ENCODE results near the gene CYP26A1.

Gene CYP26A1

GRCh38 chr10:93073539-93074146, at the start of gene CYP26A1:
Gene CYP26A1 (plus strand): TSS chr10:93073893. CDS start chr10:93073935, 42 bp downstream.
- no peak for ATAC-seq

DNA sequence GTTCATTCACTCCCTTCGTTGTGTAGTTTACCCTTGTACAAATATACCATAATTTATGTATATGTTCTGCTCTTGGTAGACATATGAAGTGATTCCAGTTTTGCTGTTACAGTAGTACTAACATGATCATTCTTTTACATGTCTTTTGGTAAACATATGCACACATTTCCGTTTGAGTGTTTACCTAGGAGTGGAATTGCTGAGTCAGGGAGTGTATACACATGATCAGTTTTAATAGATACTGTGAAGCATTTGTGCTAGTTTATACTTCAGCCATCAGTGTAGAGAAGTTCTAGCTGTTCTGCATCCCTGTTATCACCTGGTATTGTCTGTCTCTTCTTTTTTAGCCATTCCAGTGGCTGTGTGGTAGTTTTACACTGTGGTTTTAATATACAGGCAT, 47.6 kb upstream of the CYP26A1 start:
- no peak for ATAC-seq

GRCh38 chr10:93027508-93027907, 46.2 kb upstream of the CYP26A1 start:
- ATAC-seq = no peak

- no peak for ATAC-seq
Observed at GRCh38 chr10:93028883-93029282, 44.8 kb upstream of the CYP26A1 start.

DNA sequence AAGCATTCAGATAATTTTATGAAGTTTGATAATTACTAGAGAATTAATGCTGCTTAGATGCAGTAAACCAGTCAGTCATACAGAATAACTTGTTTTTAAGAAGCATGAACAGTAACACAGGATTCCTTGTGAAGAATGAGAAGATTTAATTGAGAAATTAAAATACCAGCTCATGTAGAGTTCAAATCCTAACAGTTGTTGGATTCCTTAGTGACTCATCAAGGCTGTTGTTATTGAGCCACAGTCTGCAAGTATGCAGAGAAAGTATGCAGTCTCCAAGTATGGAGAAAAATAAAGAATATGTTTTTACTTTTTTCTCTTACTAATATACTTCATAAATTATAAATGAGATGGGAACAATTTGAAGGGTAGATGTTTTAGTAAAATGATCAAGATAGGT, 43.3 kb upstream of the CYP26A1 start:
- ATAC-seq = no peak

DNA sequence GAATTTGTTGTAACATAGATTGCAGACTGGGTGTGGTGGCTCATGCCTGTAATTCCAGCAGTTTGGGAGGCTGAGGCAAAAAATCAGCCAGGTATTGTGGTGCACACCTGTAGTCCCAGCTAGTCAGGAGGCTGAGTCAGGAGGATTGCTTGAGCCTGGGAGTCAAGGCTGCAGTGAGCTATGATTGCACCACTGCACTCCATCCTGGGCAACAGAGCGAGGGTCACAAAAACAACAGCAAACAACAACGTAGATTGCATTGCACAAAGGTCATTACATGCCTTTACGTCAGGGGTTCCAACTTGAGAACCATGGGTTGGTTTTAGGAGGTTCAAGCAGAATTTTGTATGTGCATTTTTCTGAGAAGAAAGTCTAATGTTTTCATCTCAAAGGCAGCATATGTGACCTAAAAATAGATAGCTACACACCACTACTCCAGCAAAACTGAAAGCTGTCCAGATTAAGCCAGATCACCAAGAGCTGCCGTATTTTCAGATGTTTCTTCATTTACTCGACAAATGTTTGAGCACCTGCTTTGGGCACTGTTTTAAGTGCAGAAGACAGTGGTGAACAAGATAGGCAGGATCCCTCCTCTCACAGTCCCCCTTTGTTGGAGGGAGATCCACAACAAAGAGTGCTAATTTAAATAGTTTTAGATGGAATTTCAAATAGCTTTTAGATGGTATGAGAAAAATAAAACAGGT, 41.4 kb upstream of the CYP26A1 start:
- no peak for ATAC-seq

- ATAC-seq = no peak
Observed at GRCh38 chr10:93032809-93033137, 40.9 kb upstream of the CYP26A1 start.

DNA sequence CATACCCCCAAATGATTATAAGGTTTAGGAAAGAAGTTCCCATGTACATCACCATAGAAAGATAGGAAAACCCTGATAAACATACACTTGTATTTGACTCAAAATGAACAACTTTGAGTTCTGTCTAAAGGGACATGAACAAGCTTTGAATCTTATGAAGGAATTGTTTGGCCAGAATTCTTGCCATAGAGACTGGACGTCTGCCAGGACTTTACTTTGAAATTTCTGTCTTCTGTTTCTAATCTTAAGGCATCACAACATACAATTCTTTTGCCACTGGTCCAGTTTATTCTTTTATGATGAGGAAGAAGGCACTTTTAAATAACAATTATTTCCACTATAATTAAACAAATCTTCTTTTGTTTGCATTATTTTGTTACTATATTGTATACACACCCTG, 39.3 kb upstream of the CYP26A1 start:
- ATAC-seq = no peak

DNA sequence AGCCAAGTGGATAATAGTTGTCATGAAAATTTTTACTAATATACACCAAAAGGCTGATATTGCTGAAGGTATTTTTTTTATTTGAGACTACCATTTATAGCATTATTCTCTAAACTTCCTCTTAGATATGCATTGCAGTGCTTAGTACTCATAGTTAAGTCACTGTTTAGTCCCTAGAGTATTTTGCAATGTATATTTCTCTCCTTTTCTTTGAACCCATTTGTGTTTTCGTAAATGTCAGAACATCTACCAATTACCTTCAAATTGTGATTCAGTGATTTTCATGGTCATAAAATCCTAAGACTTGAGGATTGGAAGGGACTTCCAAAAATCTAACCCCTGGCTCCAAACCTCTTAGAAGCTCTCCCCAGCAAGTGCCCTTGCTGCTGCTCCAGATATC, 34.6 kb upstream of the CYP26A1 start:
- ATAC-seq = no peak

DNA sequence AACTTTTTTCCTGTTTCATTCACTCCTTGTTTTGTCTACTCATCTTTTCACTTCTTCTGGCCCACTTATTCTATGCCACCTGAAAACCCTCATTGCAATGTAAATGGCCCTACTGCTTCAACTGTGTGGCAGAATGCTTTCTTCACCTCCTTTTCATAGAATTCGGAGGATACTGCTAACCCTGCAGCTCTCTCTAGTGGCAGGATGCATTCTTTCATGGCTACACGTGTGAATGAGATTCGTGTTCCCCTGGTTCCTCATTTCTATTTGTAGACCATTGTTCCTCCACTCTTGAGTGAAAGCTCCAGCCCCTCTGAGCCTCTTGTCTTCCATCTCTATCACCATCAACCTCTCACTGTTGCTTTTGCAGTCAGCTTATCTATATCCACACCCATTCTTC, 34.0 kb upstream of the CYP26A1 start:
- no peak for ATAC-seq

DNA sequence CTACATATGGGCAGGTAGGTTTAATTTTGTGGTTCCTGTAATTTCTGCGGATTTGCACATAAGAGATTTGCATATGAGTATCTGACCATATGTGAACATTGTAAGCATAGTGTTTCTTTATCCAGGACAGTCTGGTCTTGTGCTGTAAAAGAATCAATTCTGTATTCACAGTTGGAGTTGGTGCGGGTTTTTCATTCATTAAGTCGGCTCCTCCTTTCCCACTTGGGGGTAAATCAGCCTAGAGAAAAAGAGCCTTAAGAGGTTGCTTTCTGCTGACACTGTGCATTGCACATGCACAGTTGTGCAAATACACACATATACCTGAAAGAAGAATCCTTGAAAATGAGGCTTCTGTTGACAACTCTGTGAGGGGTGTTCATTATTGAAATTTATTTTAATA, 19.2 kb upstream of the CYP26A1 start:
- no peak for ATAC-seq

- no peak for ATAC-seq
Observed at GRCh38 chr10:93058139-93058538, 15.6 kb upstream of the CYP26A1 start.

DNA sequence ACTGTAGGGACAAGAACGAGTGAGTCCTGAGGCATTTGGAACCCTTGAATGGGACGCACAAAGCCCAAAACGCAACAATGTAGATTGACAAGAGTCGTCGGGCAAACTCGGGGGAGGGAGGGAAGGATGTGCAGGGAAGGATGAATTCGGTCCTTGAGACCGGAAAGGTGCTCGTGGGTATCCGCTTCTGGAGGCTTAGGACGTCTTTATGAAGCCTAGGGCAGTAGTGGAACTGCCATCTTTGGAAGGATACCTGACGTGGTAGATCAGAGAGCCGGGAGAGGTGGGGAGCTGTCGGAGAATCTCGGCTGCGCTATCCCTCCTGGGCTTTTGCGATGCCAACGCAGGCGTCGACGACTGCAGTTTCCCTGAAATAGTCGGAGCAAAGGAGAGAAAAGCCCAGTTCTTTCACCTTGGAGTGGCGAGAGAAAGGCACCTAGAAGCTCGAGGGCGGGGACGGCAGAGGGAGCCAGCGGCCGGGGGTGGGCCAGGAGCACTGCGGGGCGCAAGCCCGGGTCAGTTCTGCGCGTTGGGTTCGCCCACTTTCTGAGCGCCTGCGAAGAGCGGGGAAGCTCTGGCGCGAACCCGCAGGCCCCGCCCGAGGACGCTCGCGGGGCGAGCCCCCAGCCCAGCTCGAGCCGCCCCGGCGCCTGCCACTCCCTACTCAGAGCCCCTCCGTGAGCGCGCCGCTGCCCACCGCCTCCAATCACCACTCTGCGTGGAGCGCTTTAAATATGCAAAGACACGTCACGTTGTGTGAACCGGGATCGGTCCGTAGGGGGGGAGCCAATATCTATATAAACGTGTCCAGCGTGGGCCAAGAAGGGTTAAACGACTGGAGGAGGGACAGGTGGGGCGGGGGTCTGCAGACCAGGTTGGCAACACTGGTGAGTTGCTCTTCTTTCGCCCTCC, 13.5 kb upstream of the CYP26A1 start, which contains the start of gene CYP26C1:
Gene CYP26C1 (plus strand): TSS at position 824 of the 912 bp plus-strand sequence. CDS start 466 bp downstream, outside the sequence.
- no peak for ATAC-seq

DNA sequence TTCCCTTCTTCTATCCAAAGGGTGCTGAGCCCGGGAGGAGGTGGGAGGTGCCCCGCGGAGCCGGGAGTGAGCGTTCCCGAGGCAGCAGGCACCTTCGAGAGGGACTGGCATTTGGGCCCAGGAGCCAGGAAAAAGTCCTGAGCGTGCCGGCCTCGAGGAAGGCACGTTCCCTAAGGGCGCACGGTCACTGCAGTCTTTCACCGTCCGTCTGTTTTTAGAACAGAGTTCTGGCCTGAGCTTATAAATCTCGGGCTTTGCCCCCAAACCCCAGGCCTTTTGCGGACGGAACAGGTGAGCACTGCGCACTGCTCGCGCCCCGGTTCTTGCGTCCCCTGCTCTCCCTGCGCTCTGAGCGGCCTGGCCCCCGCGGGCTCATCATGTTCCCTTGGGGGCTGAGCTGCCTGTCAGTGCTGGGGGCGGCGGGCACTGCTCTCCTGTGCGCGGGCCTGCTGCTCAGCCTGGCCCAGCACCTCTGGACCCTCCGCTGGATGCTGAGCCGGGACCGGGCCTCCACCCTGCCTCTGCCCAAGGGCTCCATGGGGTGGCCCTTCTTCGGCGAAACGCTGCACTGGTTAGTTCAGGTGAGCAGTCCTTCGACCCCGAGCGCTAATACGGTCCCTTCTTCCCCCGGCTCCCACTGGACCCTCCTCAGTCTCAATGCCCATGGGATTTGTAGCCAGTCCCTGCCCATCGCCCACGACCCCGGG, 12.7 kb upstream of the CYP26A1 start:
- no peak for ATAC-seq

DNA sequence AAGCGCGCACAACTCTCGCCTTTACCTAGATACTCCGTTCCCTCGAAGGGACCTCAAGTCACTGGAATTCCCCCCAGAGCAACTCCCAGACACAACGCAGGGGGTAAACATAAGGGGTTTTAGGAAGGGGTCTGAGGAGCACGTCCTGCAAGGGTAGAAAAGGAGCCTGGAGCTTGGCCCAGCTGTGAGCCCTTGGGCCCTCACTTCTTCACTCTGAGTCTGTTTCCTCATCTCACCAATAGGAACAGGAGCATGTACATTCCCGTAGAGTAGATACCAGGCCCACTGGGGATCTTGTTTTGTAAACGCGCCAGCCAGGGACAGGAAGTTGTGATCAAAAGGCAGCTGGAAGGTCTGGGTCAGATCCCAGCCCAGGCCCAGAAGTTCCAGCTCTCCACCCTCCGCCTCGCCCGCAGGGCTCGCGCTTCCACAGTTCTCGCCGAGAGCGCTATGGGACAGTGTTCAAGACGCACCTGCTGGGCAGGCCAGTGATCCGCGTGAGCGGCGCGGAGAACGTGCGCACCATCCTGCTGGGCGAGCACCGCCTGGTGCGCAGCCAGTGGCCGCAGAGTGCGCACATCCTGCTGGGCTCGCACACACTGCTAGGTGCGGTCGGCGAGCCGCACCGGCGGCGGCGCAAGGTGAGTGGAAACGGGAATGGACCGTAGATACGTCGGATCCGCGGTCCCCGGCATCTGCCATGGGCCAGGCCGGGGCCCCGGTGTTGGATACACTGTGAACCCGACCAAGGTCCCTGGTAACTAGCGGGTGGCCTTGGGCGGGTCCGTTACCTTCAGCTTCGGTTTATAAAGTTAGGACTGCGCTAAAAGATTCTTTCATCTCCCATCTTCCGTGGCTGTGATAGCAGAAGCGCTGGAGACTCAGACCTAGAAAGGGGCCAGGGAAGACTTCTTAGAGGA, 11.8 kb upstream of the CYP26A1 start:
- ATAC-seq = no peak

DNA sequence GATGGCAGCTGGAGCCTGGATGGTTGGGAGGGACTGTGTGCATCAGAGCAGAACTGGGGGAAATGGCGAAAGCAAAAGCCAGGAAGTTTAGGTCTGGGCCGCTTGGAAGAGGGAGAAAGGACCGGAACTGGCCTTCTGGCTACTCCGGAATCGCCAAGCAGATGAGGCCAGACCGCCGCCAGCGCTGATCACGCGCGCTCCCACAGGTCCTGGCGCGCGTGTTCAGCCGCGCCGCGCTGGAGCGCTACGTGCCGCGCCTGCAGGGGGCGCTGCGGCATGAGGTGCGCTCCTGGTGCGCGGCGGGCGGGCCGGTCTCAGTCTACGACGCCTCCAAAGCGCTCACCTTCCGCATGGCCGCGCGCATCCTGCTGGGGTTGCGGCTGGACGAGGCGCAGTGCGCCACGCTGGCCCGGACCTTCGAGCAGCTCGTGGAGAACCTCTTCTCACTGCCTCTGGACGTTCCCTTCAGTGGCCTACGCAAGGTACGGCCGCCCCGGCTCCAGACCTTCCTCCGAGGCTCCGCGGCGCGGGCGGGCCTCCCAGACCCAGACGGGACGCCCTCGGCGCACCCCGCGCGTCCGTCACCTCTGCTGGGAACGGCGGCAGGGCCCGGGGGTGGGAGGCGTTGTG, 11.1 kb upstream of the CYP26A1 start:
- peak; percentile 62 to 67 for ATAC-seq

DNA sequence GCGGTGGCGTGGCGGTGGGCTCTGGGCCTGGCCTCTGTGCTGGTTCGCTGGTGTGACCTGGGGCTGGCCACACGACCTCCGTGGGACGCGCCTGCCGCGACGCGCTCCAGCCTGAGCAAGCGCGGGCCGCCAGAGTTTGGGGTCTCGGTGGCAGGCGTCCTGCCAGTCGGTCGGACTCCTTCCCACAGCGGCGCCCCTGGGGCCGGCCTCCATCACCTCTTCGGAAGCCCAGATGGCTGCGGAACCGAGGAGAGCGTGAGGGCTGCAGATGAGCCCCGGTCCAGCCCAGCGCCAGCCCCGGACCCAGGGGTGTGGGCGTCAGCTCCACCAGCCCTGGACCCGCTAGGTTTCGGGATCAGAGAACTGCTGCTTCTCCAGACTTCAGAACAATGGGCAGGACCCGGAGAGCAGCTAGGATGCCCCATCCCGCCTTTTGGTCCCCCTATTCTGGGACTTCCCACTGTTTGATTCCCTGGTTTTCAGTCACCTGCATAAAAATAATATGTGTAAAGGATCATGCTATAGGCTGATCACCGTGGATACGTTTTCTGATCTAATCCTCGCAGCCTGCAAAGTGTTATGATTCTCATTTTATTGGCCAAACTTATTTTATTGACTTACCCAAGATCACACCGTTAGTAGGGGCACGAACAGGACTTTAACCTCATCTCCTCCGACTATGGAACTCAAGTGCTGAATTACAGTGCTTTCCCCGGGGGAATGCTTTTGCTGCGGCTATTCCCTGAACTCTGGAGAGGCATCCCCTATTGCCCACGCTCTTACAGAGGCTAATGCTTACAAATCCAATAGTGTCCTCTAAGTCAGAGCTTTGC, 10.3 kb upstream of the CYP26A1 start:
- ATAC-seq = no peak

DNA sequence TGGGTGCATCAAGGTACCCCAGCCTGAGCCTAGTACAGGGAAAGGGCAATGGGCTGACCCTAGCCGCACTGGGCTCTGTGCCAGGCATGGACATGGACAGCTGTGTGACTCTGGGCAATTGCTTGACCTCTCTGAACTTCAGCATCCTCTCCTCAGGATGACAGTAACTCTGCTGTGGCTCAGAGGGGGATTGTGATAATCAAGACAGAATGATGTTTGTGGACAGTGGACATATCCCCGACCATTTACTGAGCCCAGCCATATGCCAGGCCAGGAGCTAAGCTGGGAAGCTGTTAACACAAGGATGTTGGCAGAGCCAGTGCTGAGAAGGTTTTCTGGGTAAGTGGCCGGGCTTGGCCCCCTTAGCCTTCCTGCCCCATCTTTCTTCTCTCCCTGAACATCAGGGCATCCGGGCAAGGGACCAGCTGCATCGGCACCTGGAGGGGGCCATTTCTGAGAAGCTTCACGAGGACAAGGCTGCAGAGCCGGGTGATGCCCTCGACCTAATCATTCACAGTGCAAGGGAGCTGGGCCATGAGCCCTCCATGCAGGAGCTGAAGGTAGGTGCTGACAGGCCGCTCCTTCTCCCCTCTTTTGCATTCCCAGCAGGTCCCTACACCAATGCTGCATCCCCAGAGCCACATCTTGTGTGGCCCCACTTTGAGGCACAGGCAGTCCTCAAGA, 9.6 kb upstream of the CYP26A1 start:
- ATAC-seq = no peak

DNA sequence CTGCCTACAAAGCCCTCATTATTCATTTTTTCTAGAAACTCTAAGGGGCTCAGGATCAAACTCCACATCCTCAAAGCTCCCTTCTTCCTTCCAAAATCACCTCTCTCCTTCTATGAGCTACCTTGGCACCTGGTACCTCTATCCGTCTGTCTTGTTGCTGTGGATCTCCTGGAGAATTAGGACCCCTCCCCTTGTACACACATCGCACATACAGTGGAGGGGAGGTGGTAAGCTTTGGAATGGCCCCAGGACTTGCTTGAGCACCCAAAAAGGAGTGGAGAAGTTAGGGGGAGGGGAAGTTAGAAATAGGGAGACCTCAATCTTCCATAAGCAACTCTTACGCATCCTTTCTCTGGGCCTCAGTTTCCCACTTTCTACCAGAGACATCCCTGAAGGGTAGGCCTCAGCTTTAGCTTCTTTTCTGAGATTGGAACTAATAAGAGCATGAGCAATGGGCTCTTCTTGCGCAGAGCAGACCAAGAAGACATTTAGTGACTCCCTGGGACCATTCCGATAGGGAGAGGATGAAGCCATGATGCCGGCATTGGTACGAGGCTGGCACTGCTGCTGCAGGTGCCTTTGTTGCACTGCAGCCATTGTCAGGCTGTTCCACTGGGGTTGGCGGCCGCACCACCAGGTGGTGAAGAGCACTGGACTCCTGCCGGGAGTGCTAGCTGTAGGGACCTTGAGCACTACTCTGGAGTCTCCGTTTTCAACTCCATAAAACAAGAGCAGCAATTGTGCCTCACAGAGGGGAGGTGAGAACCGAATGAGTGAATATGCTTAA, 8.6 kb upstream of the CYP26A1 start:
- no peak for ATAC-seq

Data from activated CD4-positive, CD25-positive, alpha-beta regulatory T cell treated with anti-CD3 and anti-CD28 coated beads, Interleukin-2, amount 50 U/mL, for 24 hours (primary cell).